ENCODE measurements around the gene KIF2B.
"Not testable (repeated sequence)": the region's sequence is repeated elsewhere in the genome, so short reads cannot be mapped to it uniquely, and the experiment has no call there.

The KIF2B gene, protein sequence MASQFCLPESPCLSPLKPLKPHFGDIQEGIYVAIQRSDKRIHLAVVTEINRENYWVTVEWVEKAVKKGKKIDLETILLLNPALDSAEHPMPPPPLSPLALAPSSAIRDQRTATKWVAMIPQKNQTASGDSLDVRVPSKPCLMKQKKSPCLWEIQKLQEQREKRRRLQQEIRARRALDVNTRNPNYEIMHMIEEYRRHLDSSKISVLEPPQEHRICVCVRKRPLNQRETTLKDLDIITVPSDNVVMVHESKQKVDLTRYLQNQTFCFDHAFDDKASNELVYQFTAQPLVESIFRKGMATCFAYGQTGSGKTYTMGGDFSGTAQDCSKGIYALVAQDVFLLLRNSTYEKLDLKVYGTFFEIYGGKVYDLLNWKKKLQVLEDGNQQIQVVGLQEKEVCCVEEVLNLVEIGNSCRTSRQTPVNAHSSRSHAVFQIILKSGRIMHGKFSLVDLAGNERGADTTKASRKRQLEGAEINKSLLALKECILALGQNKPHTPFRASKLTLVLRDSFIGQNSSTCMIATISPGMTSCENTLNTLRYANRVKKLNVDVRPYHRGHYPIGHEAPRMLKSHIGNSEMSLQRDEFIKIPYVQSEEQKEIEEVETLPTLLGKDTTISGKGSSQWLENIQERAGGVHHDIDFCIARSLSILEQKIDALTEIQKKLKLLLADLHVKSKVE

DNA sequence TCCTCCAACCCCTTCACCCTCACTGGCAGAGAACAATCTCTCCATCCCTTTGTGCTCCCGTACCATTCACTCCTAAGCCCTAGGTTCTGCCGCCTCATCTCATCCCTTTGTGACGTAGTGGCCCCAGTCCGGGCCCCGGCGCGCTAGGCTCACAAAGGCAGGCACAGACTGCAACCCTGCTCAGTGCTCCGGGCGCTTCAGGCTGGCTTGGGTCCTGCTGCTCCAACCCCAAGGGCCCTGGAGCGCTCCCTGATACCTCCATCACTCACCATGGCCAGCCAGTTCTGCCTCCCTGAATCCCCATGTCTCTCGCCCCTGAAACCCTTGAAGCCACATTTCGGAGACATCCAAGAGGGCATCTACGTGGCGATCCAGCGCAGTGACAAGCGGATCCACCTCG, at the start of gene KIF2B:
KIF2B (plus strand) TSS at position 164 of the 400 bp plus-strand sequence; CDS start at position 271, 107 bp downstream.
- DNase-seq: no peak

DNA sequence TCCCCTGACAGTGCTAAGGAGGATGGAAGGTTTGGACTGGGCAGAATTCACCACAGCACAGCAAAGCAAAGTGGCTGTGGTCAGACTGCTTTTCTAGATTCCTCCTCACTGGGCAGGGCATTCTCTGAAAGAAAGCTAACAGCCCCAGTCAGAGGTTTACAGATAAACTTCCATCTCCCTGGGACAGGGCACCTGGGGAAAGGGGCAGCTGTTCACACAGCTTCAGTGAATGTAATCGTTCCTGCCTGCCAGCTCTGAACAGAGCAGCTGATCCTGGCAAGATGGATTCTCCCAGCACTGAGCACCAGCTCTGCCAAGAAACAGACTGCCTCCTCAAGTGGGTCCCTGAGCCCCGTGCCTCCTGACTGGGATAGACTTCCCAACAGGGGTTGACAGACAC, 42.4 kb upstream of the KIF2B start:
- no peak for DNase-seq

DNA sequence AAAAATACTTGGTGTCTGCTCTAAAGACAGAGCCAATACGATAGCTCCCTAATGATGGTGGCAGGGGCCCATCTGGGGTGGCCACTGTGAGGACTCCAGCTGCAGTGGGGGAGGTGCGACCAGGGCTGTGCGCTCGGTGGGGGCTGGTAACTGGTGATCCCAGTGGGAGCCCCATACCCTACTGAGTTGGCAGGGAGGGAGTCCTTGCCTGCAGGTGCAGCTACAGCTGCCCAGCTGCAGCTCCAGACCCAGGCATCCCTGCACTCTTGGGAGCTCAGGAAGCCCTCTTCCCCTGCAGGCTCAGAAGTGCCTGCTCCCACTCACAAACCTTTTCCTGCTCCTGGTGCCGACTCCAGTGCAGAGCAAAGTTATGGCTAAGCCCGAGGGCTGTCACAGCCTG, 31.2 kb upstream of the KIF2B start:
- DNase-seq: no peak

DNA sequence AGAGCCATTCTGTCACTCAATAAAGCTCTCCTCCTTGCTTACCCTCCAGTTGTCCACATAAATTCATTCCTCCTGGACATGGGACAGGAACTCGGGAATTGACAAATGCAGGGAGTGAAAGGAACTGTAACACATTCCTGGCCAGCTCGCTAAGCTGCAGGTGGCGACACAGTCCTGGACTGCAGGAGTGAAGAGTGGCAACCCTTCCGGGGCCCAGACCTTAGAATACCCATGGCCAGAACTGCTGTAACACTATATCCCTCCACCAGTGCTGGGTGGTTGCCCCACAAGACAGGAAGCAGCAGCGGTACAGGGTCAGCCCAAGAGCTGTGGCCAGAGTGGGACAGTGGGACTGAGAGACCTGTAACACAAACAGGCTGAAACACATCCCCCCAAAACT, 30.3 kb upstream of the KIF2B start:
- DNase-seq: no peak

DNA sequence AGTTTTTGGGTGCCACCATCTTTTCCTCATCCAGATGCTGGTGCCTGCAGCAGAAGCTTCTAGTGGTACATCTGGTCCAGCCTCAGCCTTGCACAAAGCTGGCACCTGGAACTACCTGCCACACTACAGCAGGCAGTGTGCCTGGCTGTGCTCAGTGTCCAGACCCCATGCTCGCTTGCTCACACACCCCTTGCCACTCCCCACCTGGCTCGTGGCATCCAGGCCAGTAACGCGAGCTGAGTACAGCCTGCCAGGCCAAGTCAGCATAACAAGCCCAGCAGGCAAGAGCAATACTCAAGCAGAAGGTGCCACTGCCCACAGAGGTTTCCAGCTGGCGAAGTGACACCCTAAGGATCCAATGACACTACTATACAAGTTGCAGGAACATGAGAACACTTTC, 29.7 kb upstream of the KIF2B start:
- DNase-seq: no peak

DNA sequence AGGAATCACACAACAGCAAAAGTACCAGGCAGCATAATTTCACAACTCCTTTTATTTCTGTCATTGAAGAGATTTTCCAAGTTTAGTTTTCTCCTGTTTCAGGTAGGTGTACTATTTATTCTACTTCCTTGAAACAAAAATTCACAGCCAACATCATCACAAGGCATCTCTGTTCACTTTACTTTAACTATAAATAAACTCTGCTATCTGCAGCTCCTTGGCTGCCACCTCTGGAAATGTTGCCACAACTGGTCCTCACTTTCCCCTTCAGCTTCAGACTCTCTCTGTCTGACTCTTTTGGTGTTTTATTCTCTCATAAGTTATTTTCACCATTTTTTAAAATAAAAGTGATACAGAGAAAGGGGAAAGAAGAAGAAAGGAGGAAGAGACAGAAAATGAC, 27.9 kb upstream of the KIF2B start:
- DNase-seq: no peak

DNA sequence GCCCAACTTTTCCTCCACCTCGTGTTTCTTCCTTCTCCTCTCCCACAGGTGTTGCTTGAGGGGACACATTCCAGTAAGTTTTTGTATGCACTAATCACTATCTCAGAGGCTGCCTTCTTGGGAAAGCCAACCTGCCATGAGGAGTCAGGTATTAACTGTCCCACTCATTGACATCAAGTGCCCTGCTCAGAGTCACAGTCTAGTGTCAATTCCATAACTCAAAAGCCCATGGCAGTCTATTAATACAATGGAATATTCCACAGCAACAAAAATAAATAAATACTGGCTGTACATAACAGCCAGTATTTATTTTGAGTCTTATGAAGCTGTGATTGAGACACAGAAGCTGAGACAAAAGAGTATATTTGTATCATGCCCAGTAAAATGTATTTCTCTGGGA, 26.1 kb upstream of the KIF2B start:
- no peak for DNase-seq

DNA sequence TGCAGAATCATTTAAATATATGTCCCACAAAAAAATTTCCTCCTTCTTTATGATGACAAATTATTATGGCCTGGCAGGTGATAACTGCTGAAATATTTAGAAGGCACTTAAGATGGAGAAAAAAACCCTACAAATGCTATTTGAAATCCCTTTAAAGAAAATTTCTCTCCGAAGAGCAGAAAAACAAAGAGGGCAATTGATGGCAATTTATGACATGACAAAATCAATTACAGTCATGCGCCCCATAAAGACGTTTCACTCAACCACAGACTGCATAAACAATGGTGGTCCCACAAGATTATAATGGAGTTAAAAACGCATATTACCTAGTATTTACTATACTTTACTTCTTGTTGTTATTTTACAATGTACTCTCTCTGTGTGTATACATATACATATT, 25.2 kb upstream of the KIF2B start:
- DNase-seq: no peak

DNA sequence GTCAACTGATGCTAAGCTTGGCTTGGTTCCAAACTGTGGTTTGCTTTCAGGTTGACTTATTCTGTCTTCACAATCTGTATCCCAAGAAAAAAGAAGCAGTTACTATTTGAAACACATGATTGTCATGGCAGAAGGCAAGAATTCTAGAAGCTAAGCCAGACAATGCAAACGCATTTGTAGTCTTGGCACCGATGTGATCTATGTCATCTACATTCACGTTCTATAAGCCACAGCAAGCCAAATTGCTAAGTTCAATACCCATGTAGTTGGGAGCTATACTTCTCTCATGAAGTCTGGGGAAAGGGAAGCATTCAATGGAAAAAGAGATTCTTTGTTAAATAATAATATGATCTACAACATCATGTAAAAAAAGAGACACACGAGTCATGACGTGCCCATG, 18.3 kb upstream of the KIF2B start:
- no peak for DNase-seq

DNA sequence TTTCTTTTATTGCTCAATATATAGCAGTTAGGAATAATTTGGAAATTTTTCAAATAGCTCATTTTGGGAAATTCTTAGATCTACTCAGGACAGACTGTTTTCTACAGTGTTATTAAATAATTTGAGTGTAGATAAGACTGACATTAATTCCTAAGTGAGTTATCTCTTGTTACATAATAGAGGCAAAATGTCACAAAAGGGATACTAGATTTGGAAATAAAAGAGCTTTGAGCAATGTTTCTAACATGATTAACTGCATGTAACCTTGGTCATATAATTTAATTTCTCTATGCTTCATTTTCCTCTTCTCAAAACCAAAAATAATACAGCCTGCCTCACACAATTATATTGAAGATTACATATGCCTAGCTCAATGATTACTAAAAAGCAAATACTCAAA, 16.3 kb upstream of the KIF2B start:
- no peak for DNase-seq

DNA sequence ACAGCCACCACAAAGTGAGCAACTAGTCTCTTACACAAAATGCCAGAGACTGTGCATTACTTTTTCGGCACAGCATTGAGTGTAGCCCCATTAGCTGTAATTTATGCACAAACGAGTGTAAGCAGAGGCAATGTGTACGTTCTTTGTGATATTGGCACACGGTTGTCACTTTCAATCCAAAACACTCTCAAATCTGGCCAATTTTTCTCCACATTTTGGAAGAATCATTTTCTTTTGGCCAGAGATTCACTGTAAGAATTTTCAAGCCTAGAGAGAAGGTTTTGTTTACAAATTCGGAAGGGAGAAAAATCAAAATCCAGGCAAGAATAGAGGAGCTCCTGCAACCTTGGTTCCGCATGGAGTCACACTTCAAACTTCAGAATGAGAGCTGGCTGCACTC, 15.4 kb upstream of the KIF2B start:
- DNase-seq: no peak

DNA sequence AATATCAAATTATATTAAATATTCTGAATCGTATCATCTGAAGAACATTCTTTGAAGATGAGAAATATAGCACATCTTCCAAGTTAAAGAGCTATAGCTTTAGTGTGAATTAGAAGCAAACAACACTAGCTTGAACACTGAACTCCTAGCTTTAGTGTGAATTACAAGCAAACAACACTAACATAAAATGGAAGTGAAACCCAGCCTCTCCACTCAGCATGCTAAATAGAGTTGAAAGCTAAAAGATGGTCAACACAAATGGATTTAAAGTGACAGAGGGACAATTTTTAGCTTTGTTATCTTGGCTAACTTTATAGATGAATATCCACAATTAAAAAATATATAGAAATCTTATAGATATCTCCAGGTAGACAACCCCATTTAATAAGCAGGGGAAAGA, 4.5 kb upstream of the KIF2B start:
- DNase-seq: no peak

DNA sequence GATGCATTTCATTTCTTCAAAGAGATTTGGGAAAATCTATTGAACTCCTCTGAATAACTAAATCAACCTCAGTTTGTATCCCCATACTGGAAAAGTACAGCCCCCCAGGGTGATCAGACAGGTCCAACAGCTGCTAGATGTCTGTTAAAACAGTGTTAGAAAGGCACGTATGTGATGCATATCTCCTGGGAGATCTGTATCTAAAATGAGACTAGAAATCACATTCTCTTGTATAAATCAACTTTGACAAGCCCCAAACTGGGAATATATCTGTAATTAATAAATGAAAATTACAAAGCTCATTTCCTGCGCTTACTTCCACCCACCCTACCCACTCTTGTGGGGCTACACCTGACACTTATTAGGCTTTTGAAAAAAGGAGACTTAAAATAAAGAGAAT, 3.8 kb upstream of the KIF2B start:
- DNase-seq: no peak

DNA sequence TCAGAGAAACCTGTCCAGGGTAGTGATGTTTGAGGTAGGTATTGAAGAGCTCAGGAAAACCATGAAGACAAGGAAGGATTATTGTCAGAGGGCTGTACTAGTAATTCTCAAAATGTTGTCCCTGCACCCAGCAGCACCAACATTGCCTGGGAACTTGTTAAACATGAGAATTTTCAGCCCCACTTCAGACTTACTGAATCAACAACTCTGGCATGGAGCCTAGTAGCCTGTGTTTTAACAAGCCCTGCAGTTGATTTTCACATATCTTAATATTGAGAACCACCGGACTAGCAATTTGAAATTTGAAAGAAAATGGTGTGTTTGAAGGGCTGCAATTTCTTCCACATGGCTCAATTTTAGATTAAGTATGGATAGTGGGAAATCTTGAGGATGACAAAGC, 2.8 kb upstream of the KIF2B start:
- DNase-seq: no peak

DNA sequence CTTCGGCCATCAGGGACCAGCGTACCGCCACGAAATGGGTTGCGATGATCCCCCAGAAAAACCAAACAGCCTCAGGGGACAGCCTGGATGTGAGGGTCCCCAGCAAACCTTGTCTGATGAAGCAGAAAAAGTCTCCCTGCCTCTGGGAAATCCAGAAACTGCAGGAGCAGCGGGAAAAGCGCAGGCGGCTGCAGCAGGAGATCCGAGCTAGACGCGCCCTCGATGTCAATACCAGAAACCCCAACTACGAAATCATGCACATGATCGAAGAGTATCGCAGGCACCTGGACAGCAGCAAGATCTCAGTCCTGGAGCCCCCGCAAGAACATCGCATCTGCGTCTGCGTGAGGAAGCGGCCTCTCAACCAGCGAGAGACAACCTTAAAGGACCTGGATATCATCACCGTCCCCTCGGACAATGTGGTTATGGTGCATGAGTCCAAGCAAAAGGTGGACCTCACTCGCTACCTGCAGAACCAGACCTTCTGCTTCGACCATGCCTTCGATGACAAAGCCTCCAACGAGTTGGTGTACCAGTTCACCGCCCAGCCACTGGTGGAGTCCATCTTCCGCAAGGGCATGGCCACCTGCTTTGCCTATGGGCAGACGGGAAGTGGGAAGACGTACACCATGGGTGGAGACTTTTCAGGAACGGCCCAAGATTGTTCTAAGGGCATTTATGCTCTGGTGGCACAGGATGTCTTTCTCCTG, 769 bp downstream of the KIF2B start:
- DNase-seq: no peak

DNA sequence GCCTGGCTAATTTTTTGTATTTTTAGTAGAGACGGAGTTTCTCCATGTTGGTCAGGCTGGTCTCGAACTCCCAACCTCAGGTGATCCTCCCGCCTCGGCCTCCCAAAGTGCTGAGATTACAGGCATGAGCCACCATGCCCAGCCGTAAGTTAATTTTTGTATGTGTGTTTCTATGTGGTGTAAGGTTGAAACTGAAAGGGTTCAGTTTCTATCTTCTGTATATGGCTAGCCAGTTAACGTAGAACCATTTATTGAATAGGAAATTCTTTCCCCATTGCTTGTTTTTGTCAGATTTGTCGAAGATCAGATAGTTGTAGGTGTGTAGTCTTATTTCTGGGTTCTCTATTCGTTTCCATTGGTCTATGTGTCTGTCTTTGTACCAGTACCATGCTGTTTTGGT, 12.0 kb downstream of the KIF2B start:
- DNase-seq: not testable (repeated sequence)

DNA sequence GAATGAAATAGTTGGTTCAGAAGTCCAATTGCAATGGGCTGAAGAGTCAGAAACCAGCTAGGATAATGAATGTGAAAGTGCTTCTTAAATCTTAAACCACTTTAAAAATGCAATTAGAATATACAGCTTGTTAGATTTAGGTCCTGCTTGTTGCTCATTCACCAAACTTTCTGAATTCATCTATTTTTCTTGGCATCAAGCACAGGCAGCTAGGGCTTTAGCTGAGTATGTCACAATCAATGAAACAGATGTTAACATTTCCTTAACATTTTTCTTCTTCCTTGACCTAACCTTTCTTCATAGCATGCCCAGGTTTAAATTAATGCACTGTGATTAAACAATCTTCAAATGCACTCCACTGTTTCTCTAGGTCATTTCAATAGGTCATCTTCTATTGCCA, 14.4 kb downstream of the KIF2B start:
- no peak for DNase-seq

DNA sequence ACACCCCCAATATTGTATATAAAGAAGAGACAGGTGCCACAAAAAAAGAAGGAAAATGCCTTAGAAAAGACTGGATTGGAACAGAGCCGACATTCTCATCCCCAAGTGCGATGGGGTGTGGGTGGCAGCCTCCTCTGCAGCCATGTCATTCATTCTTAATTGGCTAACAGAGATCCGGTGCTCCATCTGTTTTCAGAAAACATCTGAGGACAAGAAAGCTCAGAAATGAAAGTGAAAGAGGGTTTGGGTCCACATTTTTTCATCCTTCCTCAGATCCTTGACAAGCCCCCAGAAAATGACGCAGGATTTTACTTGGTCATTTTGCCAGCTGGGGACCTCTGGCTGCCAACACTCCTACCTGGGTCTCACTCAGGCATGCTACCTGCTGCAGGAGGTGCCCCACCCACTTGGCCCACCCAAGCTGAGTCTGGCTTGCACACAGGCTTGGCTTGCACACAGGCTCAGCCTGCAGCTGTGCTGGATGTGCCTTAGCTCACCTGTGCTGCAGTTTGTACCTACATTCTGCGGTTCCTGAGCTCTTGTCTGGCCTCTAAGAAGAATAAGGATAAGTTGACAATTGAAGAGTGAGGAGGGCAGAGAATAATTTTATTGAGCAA, 21.9 kb downstream of the KIF2B start:
- DNase-seq: no peak

DNA sequence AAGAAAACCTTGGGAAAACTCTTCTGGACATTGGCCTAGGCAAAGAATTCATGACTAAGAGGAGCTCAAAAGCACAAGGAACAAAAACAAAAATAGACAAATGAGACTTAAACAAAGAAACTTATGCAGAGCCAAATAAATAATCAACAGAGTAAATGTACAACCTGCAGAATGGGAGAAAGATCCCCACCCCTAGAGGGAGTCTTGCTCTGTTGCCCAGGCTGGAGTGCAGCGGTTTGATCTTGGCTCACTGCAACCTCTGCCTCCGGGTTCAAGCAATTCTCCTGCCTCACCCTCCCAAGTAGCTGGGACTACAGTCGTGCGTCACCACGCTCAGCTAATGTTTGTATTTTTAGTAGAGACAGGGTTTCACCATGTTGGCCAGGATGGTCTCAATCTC, 48.4 kb downstream of the KIF2B start:
- not testable (repeated sequence) for DNase-seq

Data from right forelimb (tissue), 1 donor.